Liver (tissue), 9 donors: ENCODE results near the gene ATP5PD. TPM values are rescaled to one million over a fixed set of nuclear protein-coding genes. Genes with fewer than 3 reads are reported as not detected.

Experiments
- DNase-seq: peaks from one replicate; pipeline ENCODE4 v3.0.0-alpha.2; 2017; ENCODE audit warnings: low spot score
- H3K27ac ChIP-seq, 2 donors: one replicate each; pipeline ENCODE4 v1.7.0; 2013; ENCODE audit warnings: inconsistent platforms in 2 of 2, low read length in 2 of 2, control low read depth in 1 of 2, low read depth in 1 of 2, mild to moderate bottlenecking in 1 of 2
- H3K27me3 ChIP-seq, 4 donors: one replicate each; pipeline versions ENCODE4 v1.6.1 to v1.7.0; 2013; ENCODE audit warnings: low read length in 3 of 4, inconsistent platforms in 1 of 4, mild to moderate bottlenecking in 1 of 4, moderate library complexity in 1 of 4; ENCODE audit not compliant: control insufficient read depth in 4 of 4, insufficient read depth in 4 of 4
- H3K36me3 ChIP-seq, 4 donors: one replicate each; pipeline versions ENCODE4 v1.6.1 to v1.7.0; 2013; ENCODE audit warnings: low read length in 3 of 4, mild to moderate bottlenecking in 3 of 4, low read depth in 1 of 4, moderate library complexity in 1 of 4; ENCODE audit not compliant: control insufficient read depth in 4 of 4, insufficient read depth in 3 of 4
- H3K4me1 ChIP-seq, 4 donors: one replicate each; pipeline versions ENCODE4 v1.6.1 to v1.7.0; 2013; ENCODE audit warnings: low read length in 3 of 4, mild to moderate bottlenecking in 3 of 4, moderate library complexity in 1 of 4; ENCODE audit not compliant: control insufficient read depth in 4 of 4, insufficient read depth in 4 of 4
- H3K4me3 ChIP-seq, 3 donors: one replicate each; pipeline versions ENCODE4 v1.6.1 to v1.7.0; 2013; ENCODE audit warnings: low read length in 3 of 3, control low read depth in 1 of 3, low read depth in 1 of 3, mild to moderate bottlenecking in 1 of 3
- H3K9ac ChIP-seq, 2 donors: one replicate each; pipeline ENCODE4 v1.7.0; 2013; ENCODE audit warnings: low read length in 2 of 2, mild to moderate bottlenecking in 2 of 2, moderate library complexity in 2 of 2, control low read depth in 1 of 2, low read depth in 1 of 2
- H3K9me3 ChIP-seq, 4 donors: one replicate each; pipeline versions ENCODE4 v1.6.1 to v1.7.0; 2013; ENCODE audit warnings: low read length in 3 of 4; ENCODE audit not compliant: control insufficient read depth in 4 of 4
- ATF3 ChIP-seq: IDR thresholded peaks from 2 replicates; pipeline ENCODE4 v1.6.1; 2016; ENCODE audit warnings: antibody characterized with exemption
- CTCF ChIP-seq: fragments of 150-350 bp; IDR thresholded peaks from 2 replicates; pipeline ENCODE4 v1.5.1; 2017; ENCODE audit warnings: improper control_type of control experiment, low read depth, low read length; ENCODE audit not compliant: missing input control
- EGR1 ChIP-seq, 2 donors: IDR thresholded peaks; 2 replicates each; pipeline ENCODE4 v1.6.1; 2016 to 2018; ENCODE audit warnings: antibody characterized with exemption in 2 of 2, low read depth in 2 of 2
- FOXA1 ChIP-seq: IDR thresholded peaks from 2 replicates; pipeline ENCODE4 v1.6.1; 2016; ENCODE audit warnings: antibody characterized with exemption
- FOXA2 ChIP-seq: IDR thresholded peaks from 2 replicates; pipeline ENCODE4 v1.6.1; 2016; ENCODE audit warnings: antibody characterized with exemption
- GABPA ChIP-seq, 2 donors: IDR thresholded peaks in 1 of 2; conservative IDR thresholded peaks in 1 of 2; 2 replicates each; pipeline ENCODE4 v1.6.1; 2016; ENCODE audit warnings: antibody characterized with exemption in 2 of 2, mild to moderate bottlenecking in 1 of 2, moderate library complexity in 1 of 2
- HNF4A ChIP-seq, 2 donors: conservative IDR thresholded peaks; 2 replicates each; pipeline ENCODE4 v1.6.1; 2016; ENCODE audit warnings: antibody characterized with exemption in 2 of 2, mild to moderate bottlenecking in 2 of 2
- HNF4G ChIP-seq: IDR thresholded peaks from 2 replicates; pipeline ENCODE4 v1.6.1; 2016; ENCODE audit warnings: antibody characterized with exemption
- JUND ChIP-seq, 2 donors: IDR thresholded peaks; 2 replicates each; pipeline ENCODE4 v1.6.1; 2016; ENCODE audit warnings: antibody characterized with exemption in 2 of 2
- MAX ChIP-seq: IDR thresholded peaks from 2 replicates; pipeline ENCODE4 v1.6.1; 2016; ENCODE audit warnings: antibody characterized with exemption
- NR2F2 ChIP-seq: IDR thresholded peaks from 2 replicates; pipeline ENCODE4 v1.6.1; 2016; ENCODE audit warnings: antibody characterized with exemption
- RAD21 ChIP-seq, 2 donors: IDR thresholded peaks; 2 replicates each; pipeline ENCODE4 v1.6.1; 2016; ENCODE audit warnings: antibody characterized with exemption in 2 of 2, mild to moderate bottlenecking in 2 of 2
- REST ChIP-seq: IDR thresholded peaks from 2 replicates; pipeline ENCODE4 v1.6.1; 2016; ENCODE audit warnings: antibody characterized with exemption, mild to moderate bottlenecking
- RXRA ChIP-seq, 2 donors: IDR thresholded peaks; 2 replicates each; pipeline ENCODE4 v1.6.1; 2017 to 2018; ENCODE audit warnings: antibody characterized with exemption in 2 of 2, mild to moderate bottlenecking in 1 of 2
- SP1 ChIP-seq: IDR thresholded peaks from 2 replicates; pipeline ENCODE4 v1.6.1; 2018; ENCODE audit warnings: antibody characterized with exemption, mild to moderate bottlenecking
- TAF1 ChIP-seq: conservative IDR thresholded peaks from 2 replicates; pipeline ENCODE4 v1.6.1; 2016; ENCODE audit warnings: antibody characterized with exemption, mild to moderate bottlenecking
- YY1 ChIP-seq: IDR thresholded peaks from 2 replicates; pipeline ENCODE4 v1.6.1; 2016; ENCODE audit warnings: antibody characterized with exemption, mild to moderate bottlenecking
- ZBTB33 ChIP-seq: IDR thresholded peaks from 2 replicates; pipeline ENCODE4 v1.6.1; 2016; ENCODE audit warnings: antibody characterized with exemption
- WGBS: extraction: QIAGEN DNeasy Blood & Tissue Kit; methylation state at CpG from one replicate; pipeline ENCODE4 v1.1.7; 2013; 5-methylcytosine and 5-hydroxymethylcytosine counted together
- polyA plus RNA-seq, 2 donors: library from polyadenylated mRNA; stranded (reverse) in 1 of 2; unstranded in 1 of 2; fragments of 200-250 nt in 1 of 2; fragments of >200 nt in 1 of 2; fragmentation: Nextera tagmentation in 1 of 2; extraction: Ambion mirVana in 1 of 2; gene quantifications; one replicate each; pipeline versions ENCODE4 v1.2.1 to v1.2.3, GENCODE V29; 2013 to 2015
- total RNA-seq, 2 donors: library from RNA; depleted of rRNA; stranded (reverse); fragments of >200 nt; gene quantifications; one replicate each; pipeline ENCODE4 v1.2.3, GENCODE V29; 2014
- donor health status: healthy.
- donor health status: healthy.
- donor health status: healthy.
- donor health status: healthy.
- donor health status: healthy.

ATP5PD gene
- total and polyA plus RNA-seq, 4 donors, result 102 to 378 (median 184) TPM

GRCh38 chr17:75084039-75084660 is 37.4 kb upstream of the ATP5PD start:
- Histone ChIP-seq H3K36me3 (no peaks in the 10 kb centered on the region), H3K4me3 (no peak overlapping the region), H3K27me3 (no peaks in the 10 kb centered on the region), H3K9me3 (no peaks in the 10 kb centered on the region), H3K27ac (peak overlapping the region; percentile 71 to 88), H3K9ac (no peak overlapping the region), H3K4me1 (peaks cover 21 to 45% (median 34%) of the 10 kb centered on the region in 4 donors)
- no peak for TF ChIP-seq RAD21 (IDR thresholded peaks at IDR 0.05)
- peak; percentile 94 for TF ChIP-seq FOXA2
- TF ChIP-seq CTCF, result no peak
- TF ChIP-seq SP1, result peak; percentile 88
- TF ChIP-seq EGR1 (IDR thresholded peaks at IDR 0.05; ENCODE audit: low read depth in 2 of 2), result peak; percentile 47 to 86
- TF ChIP-seq NR2F2, result peak; percentile 99
- peak; percentile 57 for TF ChIP-seq HNF4G
- TF ChIP-seq HNF4A (conservative IDR thresholded peaks at IDR 0.05), result peak; percentile 82 to 89
- peak; percentile 73 for TF ChIP-seq ZBTB33
- TF ChIP-seq JUND (IDR thresholded peaks at IDR 0.05), result peak in 1 of 2 donors; percentile 48
- TF ChIP-seq TAF1, result no peak
- TF ChIP-seq YY1, result peak; percentile 26
- peak; percentile 58 for TF ChIP-seq REST
- peak; percentile 92 for TF ChIP-seq FOXA1
- peak; percentile 64 for TF ChIP-seq ATF3
- TF ChIP-seq MAX, result peak; percentile 88
- TF ChIP-seq GABPA (IDR thresholded peaks at IDR 0.05 in 1 of 2, conservative IDR thresholded peaks at IDR 0.05 in 1 of 2), result peak in 1 of 2 donors; percentile 48
- peak; percentile 86 to 94 for TF ChIP-seq RXRA (IDR thresholded peaks at IDR 0.05)
- WGBS, result 28% methylated on average over 14 of the region's 14 CpGs
- no peak for DNase-seq
